Ureter (tissue), 1 donor: ENCODE data around the gene COL4A2. TPM values are rescaled to one million over a fixed set of nuclear protein-coding genes. Genes with fewer than 3 reads are reported as not detected.
"Not testable (repeated sequence)": the region's sequence is repeated elsewhere in the genome, so short reads cannot be mapped to it uniquely, and the experiment has no call there.

Experiments
- DNase-seq: peaks from one replicate; pipeline ENCODE4 v3.0.0-alpha.2; 2020; ENCODE audit warnings: low spot score
- total RNA-seq: library from RNA; stranded (reverse); gene quantifications from one replicate; pipeline ENCODE4 v1.2.4, GENCODE V29; 2023
- donor health status: DM: yes; HTN: yes; CAD: no.

Gene COL4A2
- total RNA-seq, 1 donor from 2014 or later = 227 TPM

DNA sequence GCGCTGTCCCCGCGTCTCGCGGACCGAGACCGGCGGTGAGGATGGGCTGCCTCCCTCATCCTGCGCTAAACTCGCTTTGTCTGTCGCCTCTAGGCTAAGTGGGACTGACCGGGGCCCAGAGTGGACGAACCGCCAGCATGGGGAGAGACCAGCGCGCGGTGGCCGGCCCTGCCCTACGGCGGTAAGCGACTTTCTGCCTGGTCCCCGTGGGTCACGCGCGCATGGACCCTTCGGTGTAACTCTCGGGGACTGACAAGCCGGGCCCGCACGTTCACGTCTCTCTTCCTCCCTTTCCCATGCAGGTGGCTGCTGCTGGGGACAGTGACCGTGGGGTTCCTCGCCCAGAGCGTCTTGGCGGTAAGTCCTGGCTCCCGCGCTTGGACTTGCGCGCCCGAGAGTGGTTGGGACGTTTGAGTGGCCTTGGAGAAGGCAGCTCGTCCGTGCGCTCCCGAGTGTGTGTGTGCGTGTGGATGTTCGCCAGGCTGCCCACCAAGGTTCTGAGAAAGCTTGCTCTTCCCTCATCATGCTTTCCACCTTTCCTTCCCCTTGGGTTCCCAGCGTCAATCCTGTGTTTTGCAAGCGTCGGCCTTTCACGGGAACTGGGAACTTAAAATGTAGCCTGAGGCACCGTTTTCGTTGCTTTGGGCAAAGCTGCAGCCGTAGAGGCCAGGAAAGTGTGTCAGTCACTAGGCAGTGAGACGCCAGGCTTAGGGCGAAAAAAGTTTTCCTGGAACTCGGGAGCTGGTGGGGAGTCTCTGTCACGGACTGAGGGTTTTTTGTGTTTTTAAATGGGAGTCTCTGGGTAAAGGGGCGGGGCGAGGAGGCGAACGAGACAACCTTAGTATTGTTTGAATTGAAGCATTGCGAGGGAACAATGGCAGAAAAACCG lies 927 bp downstream of the COL4A2 start:
- no peak for DNase-seq

DNA sequence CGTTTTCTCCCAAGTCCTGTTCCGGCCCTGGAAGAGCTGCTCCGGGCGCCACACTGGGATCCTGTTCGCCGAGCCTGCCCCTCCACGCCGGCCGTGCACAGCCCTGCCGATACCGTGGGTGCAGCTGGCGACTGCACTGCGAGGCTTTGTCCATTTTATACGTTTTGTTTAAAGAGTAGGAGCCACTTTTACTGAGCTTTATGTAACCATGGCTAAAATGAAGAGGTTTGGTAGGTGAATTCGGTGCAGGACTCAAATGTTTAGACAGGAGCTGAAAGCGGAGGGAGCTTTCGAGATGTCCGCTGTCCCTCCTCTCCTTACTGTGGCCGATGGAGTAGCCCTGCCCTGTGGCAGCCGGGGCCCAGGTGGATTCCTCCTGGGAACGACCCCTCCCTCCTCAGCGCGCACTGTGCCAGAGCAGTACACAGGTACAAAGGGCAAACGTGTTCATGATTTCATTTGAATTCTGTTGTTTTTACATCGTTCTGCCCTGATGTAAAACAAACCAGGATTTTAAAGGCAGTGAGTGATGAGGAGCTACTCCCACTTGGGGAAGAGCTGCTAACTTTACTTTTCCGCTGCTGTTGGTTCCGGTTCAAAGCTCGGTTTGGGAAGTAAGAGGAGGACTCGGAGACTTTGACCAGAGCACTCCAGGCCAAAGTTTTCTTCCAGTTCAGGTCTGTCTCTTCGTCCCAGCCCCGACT lies 1.7 kb downstream of the COL4A2 start:
- no peak for DNase-seq

DNA sequence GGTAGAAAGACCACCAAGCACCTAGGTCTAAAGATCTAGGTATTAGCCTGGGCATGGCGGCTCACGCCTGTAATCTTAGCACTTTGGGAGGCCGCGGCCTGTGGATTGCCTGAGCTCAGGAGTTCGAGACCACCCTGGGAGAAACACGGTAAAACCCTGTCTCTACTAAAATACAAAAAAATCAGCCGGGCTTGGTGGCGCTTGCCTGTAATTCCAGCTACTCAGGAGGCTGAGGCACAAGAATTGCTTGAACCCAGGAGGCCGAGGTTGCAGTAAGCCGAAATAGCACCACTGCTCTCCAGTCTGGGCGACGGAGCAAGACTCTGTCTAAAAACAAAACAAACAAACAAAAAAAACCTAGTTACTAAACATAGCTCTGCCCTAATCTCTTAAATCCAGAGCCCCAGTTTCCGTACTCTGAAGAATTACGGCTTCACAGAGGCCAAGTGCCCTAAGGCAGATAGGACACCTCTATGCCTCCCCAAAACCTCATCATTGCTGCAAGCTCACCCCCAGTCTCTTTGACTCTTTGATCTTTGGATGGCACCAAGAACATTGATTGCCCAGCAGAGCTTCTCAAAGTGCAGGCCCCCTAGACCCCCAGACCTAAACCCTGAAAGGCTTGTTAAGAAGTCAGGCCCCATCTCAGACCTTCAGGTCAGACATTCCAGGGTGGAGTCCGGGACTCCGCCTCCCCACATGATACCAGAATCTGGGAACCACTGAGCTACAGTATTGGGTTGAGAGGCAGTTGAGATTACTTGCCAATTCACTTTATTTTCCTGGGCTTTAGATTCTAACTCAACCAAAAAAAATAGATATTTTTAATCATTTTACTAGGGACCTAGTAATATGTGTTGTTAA lies 2.8 kb downstream of the COL4A2 start:
- DNase-seq = no peak

DNA sequence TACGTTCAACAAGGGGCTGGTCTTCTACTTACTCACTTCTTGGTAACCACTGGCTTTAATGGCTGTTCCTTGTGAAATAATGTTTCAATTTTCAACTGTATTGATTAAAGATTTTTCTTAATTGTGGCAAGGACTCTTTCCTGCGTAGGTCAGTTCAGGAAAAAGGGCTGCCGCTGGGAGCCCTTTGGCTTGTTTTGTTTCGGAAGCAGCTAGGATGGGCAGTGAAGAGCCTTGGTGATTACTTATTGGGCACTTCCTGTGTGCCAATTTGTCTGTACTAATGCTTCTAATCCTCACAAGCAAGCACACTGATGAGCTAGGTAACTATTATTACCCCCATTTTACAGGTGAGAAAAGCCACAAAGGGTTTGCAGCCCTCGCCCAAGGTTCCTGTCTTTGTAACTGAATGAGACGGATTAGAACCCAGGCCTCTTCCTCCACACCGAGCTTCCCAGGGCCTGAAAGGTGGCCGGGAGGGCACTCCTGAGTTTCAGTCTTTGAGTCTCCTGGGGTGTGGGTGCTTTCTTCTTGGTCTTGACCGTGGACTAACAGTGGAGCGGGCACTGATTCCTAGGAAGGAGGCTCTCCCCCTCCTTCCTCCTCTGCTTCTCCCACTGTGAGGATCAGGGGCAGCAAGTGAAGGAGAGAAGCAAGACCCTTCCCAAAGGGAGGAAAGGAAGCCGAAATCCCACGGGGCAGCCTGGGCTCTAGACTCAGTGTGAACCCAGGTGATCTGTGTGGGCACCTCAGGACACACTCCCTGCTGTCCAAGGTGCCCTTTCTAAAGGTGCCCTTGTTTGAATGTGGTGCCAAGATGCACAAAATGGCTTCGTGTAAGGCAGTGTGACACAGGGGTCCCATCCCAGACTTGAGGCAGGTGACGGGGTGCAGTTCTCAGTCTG lies 3.7 kb downstream of the COL4A2 start:
- DNase-seq = no peak

DNA sequence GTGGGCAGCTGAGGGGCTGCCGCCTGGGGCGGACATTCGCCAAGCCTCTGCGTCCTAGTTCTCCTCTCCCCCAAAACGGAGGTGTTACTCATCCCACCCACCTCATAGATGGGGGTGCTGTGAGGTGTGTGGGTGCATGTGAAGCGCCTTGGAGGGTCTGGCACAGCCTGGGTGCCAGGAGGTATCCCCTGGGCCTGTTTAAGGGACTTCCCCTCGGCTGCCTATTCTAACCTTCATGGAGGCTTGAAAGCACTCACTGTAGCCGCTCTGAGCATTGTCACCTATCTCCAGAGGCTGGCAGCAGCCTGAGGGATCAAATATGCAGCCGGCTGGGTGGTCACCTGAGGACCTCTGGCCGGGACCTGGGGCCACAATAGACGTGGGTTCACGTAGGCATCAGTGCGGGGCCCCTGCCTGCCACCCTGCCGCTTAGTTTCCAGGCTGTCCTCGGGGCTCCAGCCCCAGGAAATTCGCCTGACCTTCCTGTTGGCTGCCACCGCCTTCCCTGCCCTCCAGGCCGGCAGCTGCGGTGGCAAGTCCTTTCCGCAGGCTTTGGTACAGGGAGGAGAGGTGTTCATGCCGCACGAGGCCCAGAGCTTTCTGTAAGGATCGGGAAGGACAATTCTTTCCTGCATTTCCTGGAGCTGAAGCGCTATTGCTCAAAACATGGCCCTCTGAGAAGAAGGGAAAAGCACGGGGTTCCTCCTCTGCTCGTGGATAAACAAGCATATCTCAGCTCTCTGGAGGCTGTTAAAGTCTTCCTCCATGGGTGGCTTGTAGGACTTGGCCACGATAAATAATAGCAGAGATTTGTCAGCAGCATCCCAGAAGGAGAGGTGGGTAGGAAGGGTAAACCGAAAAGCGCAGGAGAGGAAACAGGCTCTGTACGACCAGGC lies 4.6 kb downstream of the COL4A2 start:
- DNase-seq = no peak

DNA sequence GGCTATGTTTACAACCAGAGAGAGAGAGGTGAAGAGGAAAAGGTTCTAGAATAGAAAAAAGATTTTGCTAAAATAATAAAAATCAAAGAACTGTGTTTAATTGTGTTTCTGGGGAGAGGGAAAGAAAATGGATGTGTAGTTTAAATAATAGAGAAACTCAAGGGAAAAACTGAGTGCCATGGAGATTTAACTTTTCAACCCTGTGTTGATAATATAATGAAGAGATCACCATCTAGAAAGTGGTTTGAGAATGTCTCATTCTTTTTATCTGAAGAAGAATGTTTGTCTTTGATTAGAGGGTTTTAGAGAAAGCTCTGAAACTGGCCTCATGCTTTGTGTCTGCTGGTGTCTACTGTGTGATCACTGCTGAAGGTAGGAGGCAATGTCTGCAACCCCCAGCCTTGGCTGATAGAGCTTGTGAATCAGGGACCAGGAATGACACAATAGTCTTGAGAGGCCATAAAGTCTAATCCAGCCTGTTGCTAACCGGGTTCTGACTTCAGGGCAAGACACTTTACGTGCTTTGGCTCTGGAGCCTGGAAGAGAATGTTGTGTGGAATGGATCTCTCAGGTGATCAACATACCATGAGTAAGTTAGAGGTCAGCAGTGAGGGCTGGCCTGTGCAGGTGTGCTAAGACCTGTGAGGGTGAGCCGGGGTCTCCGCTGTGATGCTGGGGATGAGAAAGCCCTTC lies 5.4 kb downstream of the COL4A2 start:
- no peak for DNase-seq

DNA sequence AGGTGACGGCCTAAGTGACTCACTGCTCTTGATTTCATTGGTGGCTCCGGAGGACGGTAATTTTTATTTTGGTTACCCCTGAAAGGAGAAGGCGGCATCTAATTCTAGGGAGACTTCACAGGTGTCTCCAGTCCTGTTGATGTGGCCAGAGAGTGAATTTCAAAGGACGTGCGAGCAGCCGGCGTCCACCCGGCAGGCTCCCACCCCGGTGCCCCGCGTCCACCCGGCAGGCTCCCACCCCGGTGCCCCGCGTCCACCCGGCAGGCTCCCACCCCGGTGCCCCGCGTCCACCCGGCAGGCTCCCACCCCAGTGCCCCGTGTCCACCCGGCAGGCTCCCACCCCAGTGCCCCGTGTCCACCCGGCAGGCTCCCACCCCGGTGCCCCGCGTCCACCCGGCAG lies 6.2 kb downstream of the COL4A2 start:
- DNase-seq = not testable (repeated sequence)

DNA sequence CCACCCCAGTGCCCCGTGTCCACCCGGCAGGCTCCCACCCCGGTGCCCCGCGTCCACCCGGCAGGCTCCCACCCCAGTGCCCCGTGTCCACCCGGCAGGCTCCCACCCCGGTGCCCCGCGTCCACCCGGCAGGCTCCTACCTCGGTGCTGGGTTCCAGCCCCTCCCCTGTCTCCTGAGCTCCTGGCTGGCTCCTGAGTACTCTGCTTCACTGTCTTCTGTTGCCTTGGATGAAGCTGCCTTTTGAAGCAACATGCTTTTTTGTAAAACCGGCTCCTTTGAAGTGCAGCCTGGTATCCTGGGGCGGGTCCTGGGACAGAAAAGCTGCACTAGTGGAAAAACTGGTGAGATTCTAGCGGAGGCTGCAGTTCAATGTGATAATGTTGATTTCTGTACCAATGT lies 6.6 kb downstream of the COL4A2 start:
- DNase-seq = not testable (repeated sequence)

DNA sequence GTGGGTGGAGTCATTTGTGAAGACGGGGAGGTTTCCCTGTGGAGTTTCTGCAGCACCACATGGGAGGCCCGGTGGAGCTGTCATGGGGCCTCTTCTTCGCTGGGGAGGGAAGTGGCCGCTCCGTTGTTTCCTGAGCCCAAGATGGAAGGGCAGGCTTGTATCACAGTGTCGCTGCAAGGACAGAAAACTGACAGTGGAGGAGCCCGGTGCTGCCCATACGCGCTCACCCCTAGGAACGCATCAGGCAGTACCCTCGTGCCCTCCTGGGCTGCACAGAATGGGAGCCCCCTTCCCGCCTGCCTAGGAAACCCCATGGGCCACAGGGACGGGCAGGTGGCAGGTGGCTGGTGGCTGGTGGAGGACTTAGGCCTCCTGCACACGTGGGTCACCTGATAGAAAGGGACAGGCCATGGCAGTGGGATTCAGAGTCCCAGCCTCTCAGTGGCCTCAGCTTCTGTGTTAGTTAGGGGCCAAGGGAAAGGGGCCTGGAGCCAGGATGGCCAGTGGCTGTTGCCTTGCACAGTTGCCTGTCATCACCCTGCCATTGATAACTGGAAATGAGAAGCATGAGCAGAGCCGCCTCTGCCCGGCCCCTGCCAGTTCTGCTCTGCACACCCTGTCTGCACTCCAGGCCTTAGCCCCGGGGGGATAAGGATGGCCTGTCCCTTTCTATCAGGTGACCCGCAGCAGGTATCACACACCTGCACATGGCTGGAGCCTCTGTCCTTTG lies 7.6 kb downstream of the COL4A2 start:
- DNase-seq = no peak

DNA sequence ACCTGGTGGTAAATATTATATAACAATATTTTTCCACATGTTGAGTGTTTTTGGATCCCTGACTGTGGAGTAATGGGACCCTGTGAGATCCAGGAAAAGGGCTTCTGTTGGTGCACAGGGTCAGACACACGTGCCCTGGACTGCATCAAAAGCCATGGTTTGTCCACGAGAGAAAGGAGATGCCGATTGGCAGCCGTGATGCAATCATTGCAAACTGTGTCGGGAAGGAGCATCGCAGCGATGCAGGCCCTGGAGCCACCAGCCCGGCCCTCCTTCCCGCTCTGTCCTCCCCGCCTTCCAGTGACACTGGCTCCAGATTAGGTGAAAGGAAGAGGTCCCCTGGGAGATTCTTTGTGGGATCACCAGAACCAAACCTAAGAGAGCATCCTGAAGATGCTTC lies 9.1 kb downstream of the COL4A2 start:
- DNase-seq = no peak

DNA sequence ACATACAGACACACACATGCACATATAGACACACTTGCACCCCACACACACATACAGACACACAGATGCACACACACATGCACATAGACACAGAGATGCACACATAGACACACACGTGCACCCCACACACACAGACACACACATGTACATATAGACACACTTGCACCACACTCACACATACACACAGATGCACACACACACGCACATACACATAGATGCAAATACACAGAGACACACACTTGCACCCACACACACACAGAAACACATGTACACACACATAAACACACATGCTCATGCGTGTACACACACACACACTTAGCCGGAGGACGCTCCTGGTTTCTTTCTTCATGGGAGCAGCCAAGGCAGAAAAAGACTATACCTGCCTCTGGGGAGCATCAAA lies 10.0 kb downstream of the COL4A2 start:
- DNase-seq = no peak

DNA sequence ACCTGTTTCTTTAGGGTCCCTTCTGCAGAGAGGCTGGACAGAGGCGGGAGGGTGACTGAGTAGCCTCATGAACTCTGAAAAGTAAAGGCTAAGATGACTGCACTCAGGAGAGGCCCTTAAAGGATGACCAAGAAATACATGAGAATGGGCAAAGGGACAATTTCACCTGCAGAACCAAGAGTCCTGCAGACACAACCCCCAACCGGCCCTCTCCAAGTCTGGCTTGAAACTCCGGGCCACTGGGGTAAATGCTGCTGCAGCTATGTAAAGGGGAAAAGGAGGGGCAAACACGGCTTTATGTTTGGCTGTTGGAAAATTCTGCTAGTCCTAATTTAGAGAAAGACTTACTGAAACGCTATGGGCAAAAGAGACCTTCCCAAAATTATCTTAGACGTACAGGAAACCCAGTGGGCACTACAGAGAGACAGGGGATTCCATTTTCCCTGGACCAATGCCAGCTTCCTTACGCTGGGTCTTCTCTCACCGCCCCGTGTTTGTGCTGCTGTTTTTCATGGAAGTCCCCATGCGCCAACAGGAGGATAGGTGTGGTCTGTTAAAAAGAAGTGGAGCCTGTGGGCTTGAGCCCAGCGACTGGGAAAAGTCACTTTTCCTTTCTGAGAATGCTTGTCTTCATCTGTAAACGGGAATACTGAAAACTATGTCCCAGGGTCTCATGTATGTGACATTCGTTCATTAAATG lies 10.6 kb downstream of the COL4A2 start:
- DNase-seq = no peak

DNA sequence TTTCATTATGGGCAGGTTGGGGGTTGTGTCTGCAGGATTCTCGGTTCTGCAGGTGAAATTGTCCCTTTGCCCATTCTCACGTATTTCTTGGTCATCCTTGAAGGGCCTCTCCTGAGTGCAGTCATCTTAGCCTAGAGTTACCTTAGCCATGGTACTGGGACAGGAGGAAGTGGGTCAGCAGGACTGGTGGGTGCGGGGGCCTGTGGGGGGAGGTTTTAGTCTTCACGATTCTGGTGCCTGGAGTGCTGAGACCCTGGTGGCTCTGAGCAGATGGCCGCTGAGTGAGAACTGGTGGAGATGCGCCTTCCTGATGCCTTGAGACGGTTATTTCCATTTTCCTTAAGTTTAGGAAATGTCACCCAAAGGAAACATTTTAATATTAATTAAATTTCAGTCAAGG lies 11.8 kb downstream of the COL4A2 start:
- no peak for DNase-seq

DNA sequence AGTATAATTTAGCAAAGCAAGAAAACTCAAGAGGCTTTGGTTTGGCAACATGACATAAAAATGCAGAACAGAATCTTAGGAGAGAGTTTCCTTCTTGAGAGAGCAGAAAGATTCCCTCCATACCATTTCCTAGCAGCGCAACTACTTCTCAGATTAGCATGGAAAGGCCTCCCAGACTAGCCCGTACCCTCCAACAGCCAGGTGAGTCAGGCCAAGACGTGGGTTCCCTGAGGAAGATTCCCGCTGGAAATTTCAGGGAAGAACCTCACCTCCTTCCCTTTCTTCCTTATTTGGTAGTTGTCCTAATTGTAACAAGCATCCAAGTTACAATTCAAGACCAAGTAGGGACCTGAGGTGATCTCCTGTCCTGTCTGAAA lies 12.3 kb downstream of the COL4A2 start:
- DNase-seq = no peak

DNA sequence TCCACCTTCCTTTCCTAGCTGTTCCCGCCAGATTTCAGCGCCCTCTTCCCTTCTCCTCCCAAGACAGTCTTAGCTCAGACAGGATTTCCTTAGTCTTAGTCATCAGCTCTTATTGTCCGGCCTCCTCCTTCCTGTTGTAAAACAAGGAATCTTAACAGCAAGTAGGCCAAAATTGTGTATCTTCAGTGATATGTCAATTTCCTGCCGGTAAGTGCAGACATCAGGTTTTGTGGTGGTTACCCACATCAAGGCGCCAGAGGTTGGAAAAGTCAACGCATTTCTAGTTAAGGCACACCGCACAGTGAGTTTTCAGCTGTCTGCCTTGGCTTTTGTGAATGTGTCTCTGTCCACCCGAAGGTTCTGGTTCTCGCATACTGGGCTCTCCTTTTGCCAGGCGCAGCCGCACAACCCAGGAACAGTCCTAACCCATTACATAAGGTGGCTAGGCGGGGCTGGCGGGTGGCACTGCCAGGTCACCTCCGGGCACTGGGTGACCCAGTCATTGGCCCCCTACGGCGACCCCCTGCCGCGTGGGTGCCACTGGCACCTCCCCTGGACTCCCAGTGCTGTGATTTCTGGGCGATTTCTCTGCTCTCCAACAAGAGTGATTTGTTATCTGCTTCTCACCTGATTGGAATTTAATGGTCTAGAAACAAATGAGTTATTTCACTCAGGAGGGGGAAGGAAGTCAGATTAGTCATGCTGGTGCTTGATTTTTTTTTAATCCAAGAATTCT lies 12.9 kb downstream of the COL4A2 start:
- DNase-seq = no peak

DNA sequence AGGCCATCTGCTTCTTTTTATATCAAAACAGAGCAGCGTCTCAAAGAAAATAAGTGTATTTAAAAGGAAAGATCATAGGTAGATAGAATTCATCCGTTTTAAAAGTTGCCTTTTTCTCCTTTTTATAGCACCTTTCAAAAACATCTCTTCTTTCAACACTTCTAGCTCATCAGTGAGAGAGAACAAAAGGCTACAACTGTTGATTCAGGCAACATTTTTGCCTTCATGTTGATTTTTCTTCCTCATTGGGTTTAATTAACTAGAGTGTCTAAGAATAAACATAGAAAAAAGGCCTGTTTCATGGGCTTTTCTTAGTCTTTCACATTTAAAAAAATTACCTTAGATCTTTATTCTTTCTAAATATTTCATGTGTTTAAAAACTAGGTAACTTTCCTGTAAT lies 13.6 kb downstream of the COL4A2 start:
- DNase-seq = no peak

DNA sequence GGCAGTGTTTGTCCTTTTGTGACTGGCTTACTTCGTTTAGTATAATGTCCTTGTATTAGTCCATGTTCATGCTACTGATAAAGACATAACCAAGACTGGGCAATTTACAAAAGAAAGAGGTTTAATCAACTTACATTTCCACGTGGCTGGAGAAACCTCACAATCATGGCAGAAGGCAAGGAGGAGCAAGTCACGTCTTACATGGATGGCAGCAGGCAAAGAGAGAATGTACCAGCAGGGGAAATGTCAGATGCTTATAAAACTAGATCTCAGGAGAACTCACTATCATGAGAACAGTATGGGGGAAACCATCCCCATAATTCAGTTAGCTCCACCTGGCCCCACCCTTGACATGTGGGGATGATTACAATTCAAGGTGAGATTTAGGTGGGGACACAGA lies 14.5 kb downstream of the COL4A2 start:
- DNase-seq = not testable (repeated sequence)
